IMR-90 (cell line): Measurements from ENCODE around the gene SPRY1. TPM values are rescaled to one million over a fixed set of nuclear protein-coding genes. Genes with fewer than 3 reads are reported as not detected.

Experiments
- CTCF ChIP-seq: conservative IDR thresholded peaks from 2 replicates; pipeline ENCODE4 v1.5.1; 2012; ENCODE audit warnings: mild to moderate bottlenecking, low read depth, low read length, improper control_type of control experiment
- polyA plus RNA-seq, 3 experiments: library from polyadenylated mRNA; depleted of rRNA; stranded (reverse); fragments of >200 nt; gene quantifications; 2 replicates each; pipeline ENCODE4 v1.2.3, GENCODE V29; 2012; ENCODE audit warnings: low replicate concordance in 1 of 3
- total RNA-seq: library from RNA; depleted of rRNA; stranded (reverse); fragments of >200 nt; gene quantifications from 2 replicates; pipeline ENCODE4 v1.2.3, GENCODE V29; 2012

SPRY1 gene
- total and polyA plus RNA-seq, 2 of the 4 experiments (the other 2 are of a cell fraction) = 1.4 to 2.2 TPM

- no peak for TF ChIP-seq CTCF
Observed at GRCh38 chr4:123397144-123398065, 810 bp downstream of the SPRY1 start (continued).
